Spleen (tissue), 11 donors: Measurements from ENCODE around the gene ARL13B. TPM values are rescaled to one million over a fixed set of nuclear protein-coding genes. Genes with fewer than 3 reads are reported as not detected.

Experiments used
- DNase-seq: peaks from one replicate; pipeline ENCODE4 v3.0.0-alpha.2; 2020
- H3K27ac ChIP-seq, 8 donors: fragments of 200-600 bp; sonication (generic) in 7 of 8; 1 replicate in 4 of 8; 2 replicates in 4 of 8; pipeline versions ENCODE4 v1.5.0 to v1.8.0; 2016 to 2021; ENCODE audit warnings: inconsistent platforms in 4 of 8, mild to moderate bottlenecking in 4 of 8, moderate library complexity in 1 of 8
- H3K27me3 ChIP-seq, 7 donors: fragments of 200-600 bp; sonication (generic) in 6 of 7; replicated peaks in 1 of 7; 1 replicate in 4 of 7; 2 replicates in 3 of 7; pipeline versions ENCODE4 v1.5.0 to v1.8.0; 2016 to 2021; ENCODE audit warnings: inconsistent platforms in 3 of 7, mild to moderate bottlenecking in 1 of 7
- H3K36me3 ChIP-seq, 6 donors: fragments of 200-600 bp; sonication (generic) in 5 of 6; 1 replicate in 4 of 6; 2 replicates in 2 of 6; pipeline versions ENCODE4 v1.5.0 to v1.8.0; 2016 to 2021; ENCODE audit warnings: inconsistent platforms in 2 of 6
- H3K4me1 ChIP-seq, 6 donors: fragments of 200-600 bp; sonication (generic) in 5 of 6; 1 replicate in 3 of 6; 2 replicates in 3 of 6; pipeline versions ENCODE4 v1.5.0 to v1.8.0; 2016 to 2021; ENCODE audit warnings: inconsistent platforms in 3 of 6
- H3K4me3 ChIP-seq, 8 donors: fragments of 200-600 bp; sonication (generic) in 7 of 8; 1 replicate in 4 of 8; 2 replicates in 4 of 8; pipeline versions ENCODE4 v1.5.0 to v1.8.0; 2016 to 2021; ENCODE audit warnings: inconsistent platforms in 4 of 8, mild to moderate bottlenecking in 4 of 8, moderate library complexity in 2 of 8
- H3K9me3 ChIP-seq, 8 donors: fragments of 200-600 bp; sonication (generic) in 7 of 8; 1 replicate in 4 of 8; 2 replicates in 4 of 8; pipeline versions ENCODE4 v1.5.0 to v1.8.0; 2016 to 2021; ENCODE audit warnings: inconsistent platforms in 4 of 8
- CTCF ChIP-seq, 11 experiments: fragments of 200-600 bp in 7 of 11; fragments of 450-650 bp in 4 of 11; sonication (generic) in 4 of 11; IDR thresholded peaks in 8 of 11; conservative IDR thresholded peaks in 3 of 11; 1 replicate in 7 of 11; 2 replicates in 4 of 11; pipeline versions ENCODE4 v1.4.0 to v1.8.0; 2016 to 2021; ENCODE audit warnings: antibody characterized with exemption in 11 of 11, inconsistent platforms in 4 of 11, mild to moderate bottlenecking in 1 of 11
- POLR2A ChIP-seq, 3 donors: fragments of 450-650 bp; IDR thresholded peaks; one replicate each; pipeline ENCODE4 v1.5.1; 2017; ENCODE audit warnings: antibody characterized with exemption in 3 of 3, mild to moderate bottlenecking in 1 of 3
- POLR2AphosphoS5 ChIP-seq, 3 donors: sonication (generic); formaldehyde crosslinking; IDR thresholded peaks; one replicate each; pipeline ENCODE4 v1.5.1; 2017; ENCODE audit warnings: antibody characterized with exemption in 3 of 3
- WGBS, 5 donors: extraction: QIAGEN DNeasy Blood & Tissue Kit in 3 of 5; methylation state at CpG; one replicate each; pipeline versions ENCODE4 v1.1.5 to v1.1.7; 2013 to 2018; 5-methylcytosine and 5-hydroxymethylcytosine counted together
- intact Hi-C: fragments of 100-400 bp; cut with DNase I; formaldehyde crosslinking; loops from one replicate; pipeline ENCODE4 v1.15.0; 2023; ENCODE audit warnings: low total_unique reads
- polyA plus RNA-seq, 3 donors: library from polyadenylated mRNA; stranded (reverse); fragments of 200-250 nt; gene quantifications; one replicate each; pipeline ENCODE4 v1.2.1, GENCODE V29; 2013
- total RNA-seq, 7 donors: library from RNA; depleted of rRNA in 3 of 7; stranded (reverse); fragments of >200 nt in 3 of 7; fragmentation: NEBNext Ultra II Directional in 4 of 7; extraction: Animal tissue kit (Norgen Biotek cat#: 25700) in 4 of 7; gene quantifications; one replicate each; pipeline versions ENCODE4 v1.1.0 to v1.2.1, GENCODE V29; 2016 to 2021
- donor health status: healthy with polysubstance abuse.
- donor health status: DM: no; HTN: no; CAD: no; lungs with moderate emphysema.
- donor health status: DM: no; HTN: no; CAD: no.
- donor health status: Bipolar disorder and iron deficiency.
- donor health status: healthy.
- donor health status: DM: no; HTN: no; CAD: no.
- donor health status: DM: yes; HTN: yes; CAD: no.

ARL13B gene
- total and polyA plus RNA-seq, 10 donors = 3.0 to 15.7 (median 9.5) TPM

DNA sequence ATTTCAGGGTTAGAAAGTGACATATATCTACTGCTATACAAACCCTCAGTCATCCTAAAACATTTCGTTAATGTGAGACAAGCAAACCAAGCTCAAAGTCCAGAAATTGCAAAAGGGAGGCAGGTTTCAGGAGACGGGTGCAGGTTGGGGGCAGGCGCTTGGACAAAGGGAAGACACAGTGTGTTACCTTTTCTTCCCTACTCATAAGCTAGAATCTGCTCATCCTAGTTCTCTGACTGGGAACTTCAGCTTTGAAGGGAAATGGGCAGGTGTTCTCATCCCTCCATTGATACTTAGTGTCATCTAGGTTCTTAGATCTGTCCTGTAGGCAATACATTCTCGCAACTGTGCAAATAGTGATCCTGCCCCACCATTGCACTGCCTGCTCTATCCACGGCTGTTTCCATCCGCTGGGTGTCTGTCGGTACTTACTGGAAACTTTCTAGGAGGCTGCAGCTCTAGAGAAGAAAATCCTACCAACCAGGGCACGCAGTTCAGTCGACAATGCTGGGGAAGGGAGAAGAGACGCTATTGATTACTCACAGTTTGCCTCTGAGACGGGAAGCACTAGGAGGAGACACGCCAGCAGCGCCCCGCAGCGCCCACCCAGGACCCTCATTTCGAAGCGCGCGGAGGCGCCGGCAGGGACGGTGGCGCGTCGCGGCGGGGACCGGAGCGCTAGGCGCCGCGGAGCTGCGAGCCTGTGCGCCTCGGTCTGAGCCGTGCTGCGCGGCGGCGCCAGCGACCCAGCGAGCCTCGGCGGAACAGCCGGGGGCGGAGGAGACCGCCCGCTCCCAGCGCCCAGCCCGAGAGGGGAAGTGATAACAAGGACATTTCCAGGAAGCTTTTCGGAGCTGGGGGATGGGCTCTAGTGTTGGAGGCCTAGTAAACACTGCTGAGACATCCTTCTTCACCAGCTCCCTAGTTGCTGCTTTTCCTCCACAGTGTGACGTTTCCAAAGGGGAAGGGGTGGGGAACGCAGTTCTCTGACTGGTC is 6.5 kb upstream of the ARL13B start, which contains the start of gene PROS1:
Gene PROS1 (minus strand): TSS at position 766 of the 996 bp plus-strand sequence. CDS start 147 bp downstream, at position 619.
- TF ChIP-seq CTCF (IDR thresholded peaks at IDR 0.05 in 8 of 11, conservative IDR thresholded peaks at IDR 0.05 in 3 of 11) = no peak
- TF ChIP-seq POLR2A (IDR thresholded peaks at IDR 0.05) = peak in 1 of 3 donors; percentile 31
- peak; percentile 75 to 88 (median 86) for TF ChIP-seq POLR2AphosphoS5 (IDR thresholded peaks at IDR 0.05)
- WGBS, 5 donors = 1 to 3% (median 2%) methylated on average over 40 to 53 of the region's 53 CpGs
- peaks cover 0 to 21% (median 0%) of the 10 kb centered on the region in 7 donors for H3K27me3 ChIP-seq
- H3K9me3 ChIP-seq = no peaks in the 10 kb centered on the region
- H3K4me3 ChIP-seq = peak within 1 kb of the TSS; percentile 29 to 75 (median 46)
- intact Hi-C loops = no loop called here
- H3K4me1 ChIP-seq = peaks cover 0 to 25% (median 16%) of the 10 kb centered on the region in 6 donors
- H3K36me3 ChIP-seq = no peaks in the 10 kb centered on the region
- H3K27ac ChIP-seq = peak within 1 kb of the TSS; percentile 43 to 90 (median 86)
- DNase-seq = peak; percentile 92

DNA sequence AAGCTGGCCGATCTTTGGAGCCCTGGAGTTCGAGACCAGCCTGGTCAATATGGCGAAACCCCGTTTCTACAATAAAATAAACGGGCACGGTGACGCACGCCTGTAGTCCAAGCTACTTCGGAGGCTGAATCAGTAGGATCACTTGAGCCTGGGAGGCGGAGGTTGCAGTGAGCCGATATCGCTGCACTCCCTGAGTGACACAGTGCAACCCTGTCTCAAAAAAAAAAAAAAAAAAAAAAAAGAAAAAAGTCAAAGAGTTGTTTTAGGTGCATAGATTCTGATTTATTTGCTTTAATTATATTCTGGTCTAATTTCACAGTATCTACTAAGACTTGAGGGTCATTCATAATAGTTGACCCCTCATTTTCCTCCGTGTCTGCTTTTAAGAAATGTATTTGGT is 1.7 kb downstream of the ARL13B start:
- intact Hi-C loops = no loop called here
- no peak overlapping the region for H3K4me3 ChIP-seq
- H3K27ac ChIP-seq = no peak overlapping the region
- WGBS, 5 donors = 94 to 97% (median 96%) methylated on average over 13 of the region's 13 CpGs
- TF ChIP-seq POLR2A (IDR thresholded peaks at IDR 0.05) = no peak
- no peak for TF ChIP-seq CTCF (IDR thresholded peaks at IDR 0.05 in 8 of 11, conservative IDR thresholded peaks at IDR 0.05 in 3 of 11)
- no peak for TF ChIP-seq POLR2AphosphoS5 (IDR thresholded peaks at IDR 0.05)
- no peaks in the 10 kb centered on the region for H3K36me3 ChIP-seq
- H3K4me1 ChIP-seq = peaks cover 4 to 30% (median 19%) of the 10 kb centered on the region in 6 donors
- no peaks in the 10 kb centered on the region for H3K9me3 ChIP-seq
- DNase-seq = no peak
- no peaks in the 10 kb centered on the region for H3K27me3 ChIP-seq

GRCh38 chr3:93983408-93983807 is 3.5 kb downstream of the ARL13B start:
- H3K4me1 ChIP-seq = peaks cover 4 to 30% (median 19%) of the 10 kb centered on the region in 6 donors
- no peak overlapping the region for H3K27ac ChIP-seq
- H3K9me3 ChIP-seq = no peaks in the 10 kb centered on the region
- no peaks in the 10 kb centered on the region for H3K27me3 ChIP-seq
- 91 to 95% (median 94%) methylated on average over 3 of the region's 3 CpGs for WGBS, 5 donors
- no peaks in the 10 kb centered on the region for H3K36me3 ChIP-seq
- TF ChIP-seq CTCF (IDR thresholded peaks at IDR 0.05 in 8 of 11, conservative IDR thresholded peaks at IDR 0.05 in 3 of 11) (no peak), POLR2A (IDR thresholded peaks at IDR 0.05) (no peak), POLR2AphosphoS5 (IDR thresholded peaks at IDR 0.05) (no peak)
- intact Hi-C loops = no loop called here
- no peak overlapping the region for H3K4me3 ChIP-seq
- no peak for DNase-seq

GRCh38 chr3:93984618-93985017 is 4.7 kb downstream of the ARL13B start:
- intact Hi-C loops = no loop called here
- no peaks in the 10 kb centered on the region for H3K9me3 ChIP-seq
- no peak for TF ChIP-seq POLR2A (IDR thresholded peaks at IDR 0.05)
- no peak for TF ChIP-seq CTCF (IDR thresholded peaks at IDR 0.05 in 8 of 11, conservative IDR thresholded peaks at IDR 0.05 in 3 of 11)
- TF ChIP-seq POLR2AphosphoS5 (IDR thresholded peaks at IDR 0.05) = no peak
- peaks cover under 1 to 25% (median 14%) of the 10 kb centered on the region in 6 donors for H3K4me1 ChIP-seq
- no peak overlapping the region for H3K27ac ChIP-seq
- H3K27me3 ChIP-seq = no peaks in the 10 kb centered on the region
- no peaks in the 10 kb centered on the region for H3K36me3 ChIP-seq
- WGBS, 5 donors = 89 to 95% (median 92%) methylated on average over 5 of the region's 5 CpGs
- H3K4me3 ChIP-seq = no peak overlapping the region
- no peak for DNase-seq
